HEK293 (cell line): ENCODE measurements around the gene SETD7.

Experiments
- CTCF ChIA-PET: fragments of 350-600 bp; formaldehyde crosslinking; extraction: SDS; loops from one replicate; lab custom pipeline; 2021; ENCODE audit warnings: antibody characterized with exemption; lab: Yijun Ruan, JAX
- POLR2A ChIA-PET: fragments of 300-600 bp; formaldehyde crosslinking; extraction: SDS; loops from one replicate; lab custom pipeline; 2020; ENCODE audit warnings: antibody characterized with exemption, inconsistent platforms; lab: Yijun Ruan, JAX
- H3K27ac ChIP-seq: fragments of 200-500 bp; sonication (Bioruptor generic); 2 replicates; pipeline ENCODE4 v1.5.1; 2014; ENCODE audit warnings: low read depth, low read length, control low read depth, inconsistent platforms; ENCODE audit errors: extremely low read depth
- H3K36me3 ChIP-seq, 2 experiments: fragments of 200-500 bp in 1 of 2; sonication (Bioruptor generic) in 1 of 2; 1 replicate in 1 of 2; 2 replicates in 1 of 2; pipeline ENCODE4 v1.5.1; 2014 to 2017; ENCODE audit warnings: inconsistent platforms in 2 of 2, low read length in 2 of 2; ENCODE audit not compliant: control insufficient read depth in 2 of 2, insufficient read depth in 1 of 2
- H3K4me1 ChIP-seq: fragments of 200-500 bp; sonication (Bioruptor generic); 2 replicates; pipeline ENCODE4 v1.5.1; 2014; ENCODE audit warnings: mild to moderate bottlenecking, low read length, inconsistent platforms; ENCODE audit not compliant: control insufficient read depth, insufficient read depth
- H3K4me3 ChIP-seq: 2 replicates; pipeline ENCODE4 v1.5.1; 2011; ENCODE audit warnings: low read depth, mild to moderate bottlenecking, control low read depth, low read length, moderate library complexity
- H3K9me3 ChIP-seq: fragments of 200-500 bp; sonication (Bioruptor generic); 2 replicates; pipeline ENCODE4 v1.5.1; 2014; ENCODE audit warnings: low read depth, low read length, inconsistent platforms; ENCODE audit not compliant: control insufficient read depth, insufficient read depth
- OSR2 ChIP-seq: fragments of 450-650 bp; formaldehyde crosslinking; IDR thresholded peaks from 2 replicates; pipeline ENCODE4 v1.5.1; 2016; ENCODE audit warnings: missing biosample characterization, missing genetic modification characterization
- ZFP41 ChIP-seq: fragments of 450-650 bp; formaldehyde crosslinking; IDR thresholded peaks from 2 replicates; pipeline ENCODE4 v1.5.1; 2016; ENCODE audit warnings: missing biosample characterization, missing genetic modification characterization, borderline replicate concordance
- ZFP69B ChIP-seq: fragments of 450-650 bp; formaldehyde crosslinking; IDR thresholded peaks from 2 replicates; pipeline ENCODE4 v1.5.1; 2016; ENCODE audit warnings: missing biosample characterization, missing genetic modification characterization
- ZNF133 ChIP-seq: fragments of 450-650 bp; formaldehyde crosslinking; IDR thresholded peaks from 2 replicates; pipeline ENCODE4 v1.5.1; 2016; ENCODE audit warnings: missing biosample characterization, missing genetic modification characterization
- ZNF146 ChIP-seq: fragments of 450-650 bp; formaldehyde crosslinking; IDR thresholded peaks from 2 replicates; pipeline ENCODE4 v1.5.1; 2016; ENCODE audit warnings: missing biosample characterization, missing genetic modification characterization
- ZNF350 ChIP-seq: fragments of 450-650 bp; formaldehyde crosslinking; IDR thresholded peaks from 2 replicates; pipeline ENCODE4 v1.5.0; 2017; ENCODE audit warnings: missing biosample characterization, mild to moderate bottlenecking, missing genetic modification characterization
- ZNF366 ChIP-seq: fragments of 450-650 bp; formaldehyde crosslinking; conservative IDR thresholded peaks from 2 replicates; pipeline ENCODE4 v1.5.1; 2016; ENCODE audit warnings: missing biosample characterization, missing genetic modification characterization
- ZNF48 ChIP-seq: fragments of 450-650 bp; formaldehyde crosslinking; IDR thresholded peaks from 2 replicates; pipeline ENCODE4 v1.5.1; 2016; ENCODE audit warnings: missing biosample characterization, missing genetic modification characterization
- ZNF555 ChIP-seq: fragments of 450-650 bp; formaldehyde crosslinking; conservative IDR thresholded peaks from 2 replicates; pipeline ENCODE4 v1.5.1; 2017; ENCODE audit warnings: missing biosample characterization, mild to moderate bottlenecking, missing genetic modification characterization, inconsistent platforms
- ZNF558 ChIP-seq: fragments of 450-650 bp; formaldehyde crosslinking; IDR thresholded peaks from 2 replicates; pipeline ENCODE4 v1.5.1; 2016; ENCODE audit warnings: missing biosample characterization, missing genetic modification characterization
- ZNF596 ChIP-seq: fragments of 450-650 bp; IDR thresholded peaks from 2 replicates; pipeline ENCODE4 v1.5.0; 2018; ENCODE audit warnings: missing biosample characterization, mild to moderate bottlenecking, missing genetic modification characterization, moderate library complexity
- ZNF610 ChIP-seq: fragments of 450-650 bp; formaldehyde crosslinking; IDR thresholded peaks from 2 replicates; pipeline ENCODE4 v1.5.1; 2016; ENCODE audit warnings: missing biosample characterization, missing genetic modification characterization, borderline replicate concordance
- ZNF677 ChIP-seq: fragments of 450-650 bp; IDR thresholded peaks from 2 replicates; pipeline ENCODE4 v1.5.0; 2018; ENCODE audit warnings: missing biosample characterization, mild to moderate bottlenecking, missing genetic modification characterization, moderate library complexity
- ZNF76 ChIP-seq: fragments of 450-650 bp; formaldehyde crosslinking; IDR thresholded peaks from 2 replicates; pipeline ENCODE4; 2016; ENCODE audit warnings: low read depth, missing biosample characterization, missing genetic modification characterization, borderline replicate concordance
- TF ChIP-seq, protein P1 (sequence below): fragments of 450-650 bp; formaldehyde crosslinking; conservative IDR thresholded peaks from 2 replicates; pipeline ENCODE4 v1.5.1; 2016; ENCODE audit warnings: low read depth, missing biosample characterization, missing genetic modification characterization
- TF ChIP-seq, protein P2 (sequence below): fragments of 450-650 bp; formaldehyde crosslinking; IDR thresholded peaks from 2 replicates; pipeline ENCODE4 v1.5.1; 2016; ENCODE audit warnings: missing biosample characterization, missing genetic modification characterization
- TF ChIP-seq, protein P3 (sequence below): fragments of 450-650 bp; formaldehyde crosslinking; optimal IDR thresholded peaks from 2 replicates; pipeline ENCODE3; 2016; ENCODE audit warnings: missing biosample characterization, mild to moderate bottlenecking, missing genetic modification characterization
- TF ChIP-seq, protein P4 (sequence below): fragments of 450-650 bp; formaldehyde crosslinking; conservative IDR thresholded peaks from 2 replicates; pipeline ENCODE4 v1.5.1; 2016; ENCODE audit warnings: low read depth, missing biosample characterization, missing genetic modification characterization
- TF ChIP-seq, protein P5 (sequence below): fragments of 450-650 bp; formaldehyde crosslinking; IDR thresholded peaks from 2 replicates; pipeline ENCODE4 v1.5.1; 2016; ENCODE audit warnings: missing biosample characterization, missing genetic modification characterization
- TF ChIP-seq, protein P6 (sequence below): fragments of 450-650 bp; formaldehyde crosslinking; IDR thresholded peaks from 2 replicates; pipeline ENCODE4 v1.5.1; 2016; ENCODE audit warnings: missing biosample characterization, missing genetic modification characterization
- TF ChIP-seq, protein P7 (sequence below): fragments of 450-650 bp; formaldehyde crosslinking; IDR thresholded peaks from 2 replicates; pipeline ENCODE4 v1.5.1; 2016; ENCODE audit warnings: missing biosample characterization, missing genetic modification characterization

SETD7 gene

DNA sequence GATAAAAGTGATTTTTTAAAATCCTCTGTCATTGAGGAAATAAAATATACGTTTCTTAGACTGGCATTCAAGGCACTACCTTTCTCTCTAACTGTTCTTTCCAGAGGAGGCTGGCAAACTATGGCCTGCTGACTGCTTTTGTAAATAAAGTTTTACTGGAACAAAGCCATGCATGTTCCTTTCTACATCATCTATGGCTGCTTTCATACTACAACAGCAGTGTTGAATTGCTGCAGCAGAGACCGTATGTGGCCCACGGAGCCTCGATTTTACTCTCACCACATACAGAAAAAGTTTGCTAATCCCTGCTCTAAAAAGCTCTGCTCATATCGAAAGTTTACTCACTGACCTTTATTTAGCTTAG lies 20.2 kb downstream of the SETD7 start (continued):
- TF ChIP-seq, protein P1, sequence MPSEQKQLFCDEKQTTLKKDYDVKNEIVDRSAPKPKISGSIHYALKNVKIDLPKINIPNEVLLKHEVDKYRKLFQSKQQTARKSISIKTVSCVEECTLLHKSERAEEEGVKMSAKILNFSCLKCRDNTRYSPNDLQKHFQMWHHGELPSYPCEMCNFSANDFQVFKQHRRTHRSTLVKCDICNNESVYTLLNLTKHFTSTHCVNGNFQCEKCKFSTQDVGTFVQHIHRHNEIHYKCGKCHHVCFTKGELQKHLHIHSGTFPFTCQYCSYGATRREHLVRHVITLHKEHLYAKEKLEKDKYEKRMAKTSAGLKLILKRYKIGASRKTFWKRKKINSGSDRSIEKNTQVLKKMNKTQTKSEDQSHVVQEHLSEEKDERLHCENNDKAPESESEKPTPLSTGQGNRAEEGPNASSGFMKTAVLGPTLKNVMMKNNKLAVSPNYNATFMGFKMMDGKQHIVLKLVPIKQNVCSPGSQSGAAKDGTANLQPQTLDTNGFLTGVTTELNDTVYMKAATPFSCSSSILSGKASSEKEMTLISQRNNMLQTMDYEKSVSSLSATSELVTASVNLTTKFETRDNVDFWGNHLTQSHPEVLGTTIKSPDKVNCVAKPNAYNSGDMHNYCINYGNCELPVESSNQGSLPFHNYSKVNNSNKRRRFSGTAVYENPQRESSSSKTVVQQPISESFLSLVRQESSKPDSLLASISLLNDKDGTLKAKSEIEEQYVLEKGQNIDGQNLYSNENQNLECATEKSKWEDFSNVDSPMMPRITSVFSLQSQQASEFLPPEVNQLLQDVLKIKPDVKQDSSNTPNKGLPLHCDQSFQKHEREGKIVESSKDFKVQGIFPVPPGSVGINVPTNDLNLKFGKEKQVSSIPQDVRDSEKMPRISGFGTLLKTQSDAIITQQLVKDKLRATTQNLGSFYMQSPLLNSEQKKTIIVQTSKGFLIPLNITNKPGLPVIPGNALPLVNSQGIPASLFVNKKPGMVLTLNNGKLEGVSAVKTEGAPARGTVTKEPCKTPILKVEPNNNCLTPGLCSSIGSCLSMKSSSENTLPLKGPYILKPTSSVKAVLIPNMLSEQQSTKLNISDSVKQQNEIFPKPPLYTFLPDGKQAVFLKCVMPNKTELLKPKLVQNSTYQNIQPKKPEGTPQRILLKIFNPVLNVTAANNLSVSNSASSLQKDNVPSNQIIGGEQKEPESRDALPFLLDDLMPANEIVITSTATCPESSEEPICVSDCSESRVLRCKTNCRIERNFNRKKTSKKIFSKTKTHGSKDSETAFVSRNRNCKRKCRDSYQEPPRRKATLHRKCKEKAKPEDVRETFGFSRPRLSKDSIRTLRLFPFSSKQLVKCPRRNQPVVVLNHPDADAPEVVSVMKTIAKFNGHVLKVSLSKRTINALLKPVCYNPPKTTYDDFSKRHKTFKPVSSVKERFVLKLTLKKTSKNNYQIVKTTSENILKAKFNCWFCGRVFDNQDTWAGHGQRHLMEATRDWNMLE = no peak
- TF ChIP-seq ZFP69B = no peak
- TF ChIP-seq OSR2 (tag by site-specific recombination) = no peak
- TF ChIP-seq ZNF350 = no peak

DNA sequence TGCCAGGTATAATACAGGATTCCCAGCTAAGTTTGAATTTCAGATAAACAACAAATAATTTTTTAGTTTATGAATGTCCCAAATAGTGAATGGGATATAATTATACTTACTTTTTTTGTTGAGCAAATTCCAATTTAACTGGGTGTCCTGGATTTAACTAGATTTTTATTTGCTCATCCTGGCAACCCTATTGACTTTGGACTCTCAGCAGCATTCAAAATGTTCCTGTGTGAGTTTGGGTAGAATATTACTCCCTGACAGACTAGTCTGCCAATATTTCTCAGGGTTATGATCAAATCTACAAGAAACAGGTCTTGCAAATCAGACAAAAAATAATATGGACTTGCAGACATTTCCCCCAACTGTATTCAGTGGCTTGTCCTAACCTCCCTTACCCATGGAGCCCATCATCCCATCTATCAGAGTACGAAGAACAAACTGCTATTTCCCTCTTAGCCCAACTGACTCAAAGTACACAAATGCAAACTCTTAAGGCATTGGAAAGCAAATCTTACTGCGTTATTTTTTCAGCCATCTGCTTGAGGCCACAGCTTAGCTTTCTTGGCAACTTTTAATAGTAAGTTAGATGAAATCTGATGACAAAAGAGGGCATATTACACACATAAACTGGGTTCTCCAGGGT lies 20.7 kb downstream of the SETD7 start:
- CTCF ChIA-PET = interaction anchor here (0.6 kb wide), 2 partner anchors 95 to 719 kb away, joined by 5 read pairs; no protein-coding TSS in a partner anchor
- TF ChIP-seq ZNF146 (tag by site-specific recombination) = no peak
- TF ChIP-seq ZNF596 (tag by site-specific recombination) = no peak
- TF ChIP-seq ZNF555 (tag by site-specific recombination) = no peak
- TF ChIP-seq, protein P2, sequence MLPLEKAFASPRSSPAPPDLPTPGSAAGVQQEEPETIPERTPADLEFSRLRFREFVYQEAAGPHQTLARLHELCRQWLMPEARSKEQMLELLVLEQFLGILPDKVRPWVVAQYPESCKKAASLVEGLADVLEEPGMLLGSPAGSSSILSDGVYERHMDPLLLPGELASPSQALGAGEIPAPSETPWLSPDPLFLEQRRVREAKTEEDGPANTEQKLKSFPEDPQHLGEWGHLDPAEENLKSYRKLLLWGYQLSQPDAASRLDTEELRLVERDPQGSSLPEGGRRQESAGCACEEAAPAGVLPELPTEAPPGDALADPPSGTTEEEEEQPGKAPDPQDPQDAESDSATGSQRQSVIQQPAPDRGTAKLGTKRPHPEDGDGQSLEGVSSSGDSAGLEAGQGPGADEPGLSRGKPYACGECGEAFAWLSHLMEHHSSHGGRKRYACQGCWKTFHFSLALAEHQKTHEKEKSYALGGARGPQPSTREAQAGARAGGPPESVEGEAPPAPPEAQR = no peak
- TF ChIP-seq, protein P3, sequence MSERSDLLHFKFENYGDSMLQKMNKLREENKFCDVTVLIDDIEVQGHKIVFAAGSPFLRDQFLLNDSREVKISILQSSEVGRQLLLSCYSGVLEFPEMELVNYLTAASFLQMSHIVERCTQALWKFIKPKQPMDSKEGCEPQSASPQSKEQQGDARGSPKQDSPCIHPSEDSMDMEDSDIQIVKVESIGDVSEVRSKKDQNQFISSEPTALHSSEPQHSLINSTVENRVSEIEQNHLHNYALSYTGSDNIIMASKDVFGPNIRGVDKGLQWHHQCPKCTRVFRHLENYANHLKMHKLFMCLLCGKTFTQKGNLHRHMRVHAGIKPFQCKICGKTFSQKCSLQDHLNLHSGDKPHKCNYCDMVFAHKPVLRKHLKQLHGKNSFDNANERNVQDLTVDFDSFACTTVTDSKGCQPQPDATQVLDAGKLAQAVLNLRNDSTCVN (tag by site-specific recombination) = no peak
- TF ChIP-seq ZFP41 = no peak
- TF ChIP-seq, protein P4, sequence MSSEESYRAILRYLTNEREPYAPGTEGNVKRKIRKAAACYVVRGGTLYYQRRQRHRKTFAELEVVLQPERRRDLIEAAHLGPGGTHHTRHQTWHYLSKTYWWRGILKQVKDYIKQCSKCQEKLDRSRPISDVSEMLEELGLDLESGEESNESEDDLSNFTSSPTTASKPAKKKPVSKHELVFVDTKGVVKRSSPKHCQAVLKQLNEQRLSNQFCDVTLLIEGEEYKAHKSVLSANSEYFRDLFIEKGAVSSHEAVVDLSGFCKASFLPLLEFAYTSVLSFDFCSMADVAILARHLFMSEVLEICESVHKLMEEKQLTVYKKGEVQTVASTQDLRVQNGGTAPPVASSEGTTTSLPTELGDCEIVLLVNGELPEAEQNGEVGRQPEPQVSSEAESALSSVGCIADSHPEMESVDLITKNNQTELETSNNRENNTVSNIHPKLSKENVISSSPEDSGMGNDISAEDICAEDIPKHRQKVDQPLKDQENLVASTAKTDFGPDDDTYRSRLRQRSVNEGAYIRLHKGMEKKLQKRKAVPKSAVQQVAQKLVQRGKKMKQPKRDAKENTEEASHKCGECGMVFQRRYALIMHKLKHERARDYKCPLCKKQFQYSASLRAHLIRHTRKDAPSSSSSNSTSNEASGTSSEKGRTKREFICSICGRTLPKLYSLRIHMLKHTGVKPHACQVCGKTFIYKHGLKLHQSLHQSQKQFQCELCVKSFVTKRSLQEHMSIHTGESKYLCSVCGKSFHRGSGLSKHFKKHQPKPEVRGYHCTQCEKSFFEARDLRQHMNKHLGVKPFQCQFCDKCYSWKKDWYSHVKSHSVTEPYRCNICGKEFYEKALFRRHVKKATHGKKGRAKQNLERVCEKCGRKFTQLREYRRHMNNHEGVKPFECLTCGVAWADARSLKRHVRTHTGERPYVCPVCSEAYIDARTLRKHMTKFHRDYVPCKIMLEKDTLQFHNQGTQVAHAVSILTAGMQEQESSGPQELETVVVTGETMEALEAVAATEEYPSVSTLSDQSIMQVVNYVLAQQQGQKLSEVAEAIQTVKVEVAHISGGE (tag by site-specific recombination) = no peak
- no peak for TF ChIP-seq ZNF366 (tag by site-specific recombination)
- TF ChIP-seq, protein P5, sequence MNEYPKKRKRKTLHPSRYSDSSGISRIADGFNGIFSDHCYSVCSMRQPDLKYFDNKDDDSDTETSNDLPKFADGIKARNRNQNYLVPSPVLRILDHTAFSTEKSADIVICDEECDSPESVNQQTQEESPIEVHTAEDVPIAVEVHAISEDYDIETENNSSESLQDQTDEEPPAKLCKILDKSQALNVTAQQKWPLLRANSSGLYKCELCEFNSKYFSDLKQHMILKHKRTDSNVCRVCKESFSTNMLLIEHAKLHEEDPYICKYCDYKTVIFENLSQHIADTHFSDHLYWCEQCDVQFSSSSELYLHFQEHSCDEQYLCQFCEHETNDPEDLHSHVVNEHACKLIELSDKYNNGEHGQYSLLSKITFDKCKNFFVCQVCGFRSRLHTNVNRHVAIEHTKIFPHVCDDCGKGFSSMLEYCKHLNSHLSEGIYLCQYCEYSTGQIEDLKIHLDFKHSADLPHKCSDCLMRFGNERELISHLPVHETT (tag by site-specific recombination) = no peak
- TF ChIP-seq ZNF133 (tag by site-specific recombination) = no peak
- TF ChIP-seq ZNF610 (tag by site-specific recombination) = no peak
- TF ChIP-seq, protein P6, sequence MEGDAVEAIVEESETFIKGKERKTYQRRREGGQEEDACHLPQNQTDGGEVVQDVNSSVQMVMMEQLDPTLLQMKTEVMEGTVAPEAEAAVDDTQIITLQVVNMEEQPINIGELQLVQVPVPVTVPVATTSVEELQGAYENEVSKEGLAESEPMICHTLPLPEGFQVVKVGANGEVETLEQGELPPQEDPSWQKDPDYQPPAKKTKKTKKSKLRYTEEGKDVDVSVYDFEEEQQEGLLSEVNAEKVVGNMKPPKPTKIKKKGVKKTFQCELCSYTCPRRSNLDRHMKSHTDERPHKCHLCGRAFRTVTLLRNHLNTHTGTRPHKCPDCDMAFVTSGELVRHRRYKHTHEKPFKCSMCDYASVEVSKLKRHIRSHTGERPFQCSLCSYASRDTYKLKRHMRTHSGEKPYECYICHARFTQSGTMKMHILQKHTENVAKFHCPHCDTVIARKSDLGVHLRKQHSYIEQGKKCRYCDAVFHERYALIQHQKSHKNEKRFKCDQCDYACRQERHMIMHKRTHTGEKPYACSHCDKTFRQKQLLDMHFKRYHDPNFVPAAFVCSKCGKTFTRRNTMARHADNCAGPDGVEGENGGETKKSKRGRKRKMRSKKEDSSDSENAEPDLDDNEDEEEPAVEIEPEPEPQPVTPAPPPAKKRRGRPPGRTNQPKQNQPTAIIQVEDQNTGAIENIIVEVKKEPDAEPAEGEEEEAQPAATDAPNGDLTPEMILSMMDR (tag by site-specific recombination) = no peak
- TF ChIP-seq, protein P7, sequence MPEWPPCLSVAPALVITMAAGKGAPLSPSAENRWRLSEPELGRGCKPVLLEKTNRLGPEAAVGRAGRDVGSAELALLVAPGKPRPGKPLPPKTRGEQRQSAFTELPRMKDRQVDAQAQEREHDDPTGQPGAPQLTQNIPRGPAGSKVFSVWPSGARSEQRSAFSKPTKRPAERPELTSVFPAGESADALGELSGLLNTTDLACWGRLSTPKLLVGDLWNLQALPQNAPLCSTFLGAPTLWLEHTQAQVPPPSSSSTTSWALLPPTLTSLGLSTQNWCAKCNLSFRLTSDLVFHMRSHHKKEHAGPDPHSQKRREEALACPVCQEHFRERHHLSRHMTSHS (tag by site-specific recombination) = no peak
- TF ChIP-seq ZNF677 (tag by site-specific recombination) = no peak
- TF ChIP-seq ZNF76 = no peak
- TF ChIP-seq ZNF558 = no peak
- TF ChIP-seq ZNF48 (tag by site-specific recombination) = no peak

More for the DNA sequence above, 20.7 kb downstream of the SETD7 start:
- no peaks in the 10 kb centered on the region for H3K9me3 ChIP-seq
- no peaks in the 10 kb centered on the region for H3K4me1 ChIP-seq
- H3K4me3 ChIP-seq = no peak overlapping the region
- H3K36me3 ChIP-seq = peaks cover 3 to 7% of the 10 kb centered on the region in 2 experiments
- POLR2A ChIA-PET = no interaction called here
- H3K27ac ChIP-seq = no peak overlapping the region
